Effector memory CD8-positive, alpha-beta T cell (primary cell): ENCODE measurements around the gene ARMH3.

Experiments
- ATAC-seq: fragments of 150-1000 bp; cut with Tn5 transposase; replicated peaks from 2 replicates; pipeline ENCODE4 v1.10.0; 2021; ENCODE audit warnings: mild to moderate bottlenecking, moderate library complexity
- DNase-seq, 3 experiments: peaks; one replicate each; pipeline ENCODE4 v3.0.0; 2021
- H3K27ac Mint-ChIP-seq, 2 donors: one replicate each; pipeline ENCODE4 v1.8.0; 2022; ENCODE audit warnings: mild to moderate bottlenecking in 2 of 2, mixed read lengths in 2 of 2, moderate library complexity in 2 of 2
- H3K27me3 Mint-ChIP-seq, 2 donors: one replicate each; pipeline ENCODE4 v1.8.0; 2022; ENCODE audit warnings: mixed read lengths in 2 of 2
- H3K36me3 Mint-ChIP-seq: one replicate; pipeline ENCODE4 v1.8.0; 2022; ENCODE audit warnings: mild to moderate bottlenecking, moderate library complexity, mixed read lengths; ENCODE audit not compliant: insufficient read depth
- H3K4me1 Mint-ChIP-seq, 2 donors: one replicate each; pipeline ENCODE4 v1.8.0; 2022; ENCODE audit warnings: low read depth in 2 of 2, mixed read lengths in 2 of 2
- H3K4me3 Mint-ChIP-seq, 2 donors: one replicate each; pipeline ENCODE4 v1.8.0; 2022; ENCODE audit warnings: mild to moderate bottlenecking in 2 of 2, mixed read lengths in 2 of 2, moderate library complexity in 2 of 2
- H3K9me3 Mint-ChIP-seq, 2 donors: one replicate each; pipeline ENCODE4 v1.8.0; 2022; ENCODE audit warnings: mixed read lengths in 2 of 2

ARMH3 gene

DNA sequence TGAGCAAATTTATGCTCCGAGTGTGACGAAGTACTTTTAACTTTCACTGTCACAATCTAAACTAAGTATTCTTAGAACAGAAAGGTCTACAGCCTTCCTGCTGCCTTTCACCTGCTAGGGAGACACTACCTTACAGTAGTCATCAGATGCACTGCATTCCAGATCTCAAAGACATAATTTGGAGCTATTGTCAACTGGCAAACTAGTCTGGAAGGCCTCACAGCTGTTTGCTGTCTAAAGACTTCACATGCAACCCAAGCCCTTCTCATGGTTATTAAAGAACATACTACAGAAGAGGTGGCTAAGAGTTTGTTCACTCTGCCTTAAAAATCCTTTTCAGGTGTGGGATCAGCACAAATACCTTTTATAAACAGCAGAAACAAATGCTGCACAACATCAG, 120.5 kb downstream of the ARMH3 start:
- Mint-ChIP-seq H3K9me3 (no peaks in the 10 kb centered on the region), H3K27ac (no peak overlapping the region), H3K4me3 (no peak overlapping the region), H3K4me1 (peaks cover 6 to 10% of the 10 kb centered on the region in 2 donors), H3K36me3 (peaks cover 19% of the 10 kb centered on the region), H3K27me3 (no peaks in the 10 kb centered on the region)
- ATAC-seq (no peak), DNase-seq (no peak)

DNA sequence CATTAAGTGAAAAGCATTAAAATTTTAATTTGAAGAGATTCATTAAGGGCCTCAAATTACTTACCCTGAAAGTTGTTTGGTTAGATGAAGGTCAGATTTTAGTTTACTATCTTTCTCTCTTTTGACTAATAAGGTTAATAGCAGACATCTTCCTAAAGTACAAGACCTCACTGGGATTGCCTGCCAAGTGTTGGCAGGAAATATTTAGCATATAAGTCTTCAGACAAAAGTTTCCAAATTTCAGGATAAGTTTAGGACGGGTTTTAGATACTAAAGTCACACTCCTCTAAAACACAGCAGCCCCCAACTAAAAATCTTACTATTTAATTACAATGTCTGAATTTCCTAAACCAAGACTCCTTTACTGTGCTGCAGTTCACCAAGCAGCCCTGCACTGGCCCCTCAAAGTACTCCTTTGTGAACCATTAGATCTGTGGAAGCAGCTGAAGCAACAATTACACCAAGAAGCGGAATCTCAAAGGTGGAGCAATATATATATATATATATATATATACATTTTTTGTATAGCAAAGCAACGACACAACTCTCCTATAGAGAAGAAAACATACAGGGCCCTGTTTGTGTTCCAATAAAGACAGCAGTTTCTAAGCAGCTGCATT, 121.2 kb downstream of the ARMH3 start:
- peaks cover 19% of the 10 kb centered on the region for H3K36me3 Mint-ChIP-seq
- H3K27me3 Mint-ChIP-seq = no peaks in the 10 kb centered on the region
- H3K9me3 Mint-ChIP-seq = no peaks in the 10 kb centered on the region
- no peak overlapping the region for H3K27ac Mint-ChIP-seq
- H3K4me3 Mint-ChIP-seq = no peak overlapping the region
- DNase-seq (no peak), ATAC-seq (no peak)
- peaks cover 4 to 10% of the 10 kb centered on the region in 2 donors for H3K4me1 Mint-ChIP-seq

DNA sequence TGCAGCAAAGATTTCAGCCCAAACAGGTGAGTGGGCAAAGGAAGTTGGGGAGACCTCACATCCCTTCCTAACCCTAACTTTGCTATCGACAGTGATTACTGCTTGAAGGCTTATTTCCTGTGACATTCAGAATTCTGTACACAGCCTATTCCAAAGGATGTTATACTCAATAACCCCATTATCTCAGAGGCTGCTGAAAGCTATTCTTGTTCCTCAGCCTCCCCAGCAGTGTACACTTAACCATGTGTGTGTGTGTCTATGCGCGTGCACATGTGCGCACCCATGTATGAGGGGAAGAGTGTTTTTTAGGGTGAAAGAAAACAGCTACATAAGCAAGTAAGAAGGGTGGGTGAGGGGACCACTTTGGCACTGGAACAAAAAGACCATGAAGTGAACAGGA, 122.0 kb downstream of the ARMH3 start:
- no peaks in the 10 kb centered on the region for H3K27me3 Mint-ChIP-seq
- DNase-seq (no peak), ATAC-seq (no peak)
- no peak overlapping the region for H3K27ac Mint-ChIP-seq
- H3K4me3 Mint-ChIP-seq = no peak overlapping the region
- peaks cover 2 to 10% of the 10 kb centered on the region in 2 donors for H3K4me1 Mint-ChIP-seq
- H3K36me3 Mint-ChIP-seq = peaks cover 19% of the 10 kb centered on the region
- no peaks in the 10 kb centered on the region for H3K9me3 Mint-ChIP-seq

DNA sequence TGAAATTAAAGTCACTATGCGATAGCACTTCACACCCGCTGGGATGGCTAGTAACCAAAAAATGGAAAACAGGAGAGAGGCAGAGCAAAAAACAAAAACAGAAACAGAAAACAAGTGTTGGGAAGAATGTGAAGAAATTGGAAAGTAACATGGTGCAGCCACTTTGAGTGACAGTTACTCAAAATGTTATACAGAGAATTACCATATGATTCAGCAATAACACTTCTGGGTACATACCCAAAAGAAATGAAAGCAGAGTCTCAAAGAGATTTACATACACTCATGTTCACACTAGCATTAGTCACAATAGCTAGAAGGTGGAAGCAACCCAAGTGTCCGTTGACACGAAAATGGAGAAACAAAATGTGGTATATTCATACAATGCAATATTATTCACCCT, 123.8 kb downstream of the ARMH3 start:
- Mint-ChIP-seq H3K4me1 (peaks cover 2 to 13% of the 10 kb centered on the region in 2 donors), H3K9me3 (no peaks in the 10 kb centered on the region), H3K4me3 (no peak overlapping the region), H3K36me3 (peaks cover 11% of the 10 kb centered on the region), H3K27me3 (no peaks in the 10 kb centered on the region), H3K27ac (no peak overlapping the region)
- DNase-seq (no peak), ATAC-seq (no peak)

DNA sequence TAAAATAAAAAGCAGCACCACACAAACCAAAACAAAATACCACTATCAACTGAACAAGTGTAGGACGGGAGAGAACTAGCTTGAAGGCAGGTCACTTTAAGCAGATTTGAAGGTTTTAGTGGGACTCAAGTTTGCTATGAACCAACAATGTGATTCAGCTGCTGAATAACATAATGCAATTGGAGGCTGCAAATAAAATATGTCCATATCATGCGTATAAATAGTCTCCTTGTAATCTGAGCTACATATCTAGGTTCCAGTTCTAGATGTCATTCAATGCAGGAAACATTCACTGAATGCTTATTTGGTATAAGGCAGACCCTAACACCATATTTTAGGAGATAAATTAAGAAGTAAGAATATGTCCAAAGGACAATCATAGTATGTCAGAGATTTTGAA, 130.9 kb downstream of the ARMH3 start:
- Mint-ChIP-seq H3K27ac (no peak overlapping the region), H3K9me3 (no peaks in the 10 kb centered on the region), H3K4me3 (no peak overlapping the region), H3K36me3 (peaks cover 5% of the 10 kb centered on the region), H3K4me1 (peaks cover 2 to 11% of the 10 kb centered on the region in 2 donors), H3K27me3 (no peaks in the 10 kb centered on the region)
- no peak for ATAC-seq
- DNase-seq = no peak

DNA sequence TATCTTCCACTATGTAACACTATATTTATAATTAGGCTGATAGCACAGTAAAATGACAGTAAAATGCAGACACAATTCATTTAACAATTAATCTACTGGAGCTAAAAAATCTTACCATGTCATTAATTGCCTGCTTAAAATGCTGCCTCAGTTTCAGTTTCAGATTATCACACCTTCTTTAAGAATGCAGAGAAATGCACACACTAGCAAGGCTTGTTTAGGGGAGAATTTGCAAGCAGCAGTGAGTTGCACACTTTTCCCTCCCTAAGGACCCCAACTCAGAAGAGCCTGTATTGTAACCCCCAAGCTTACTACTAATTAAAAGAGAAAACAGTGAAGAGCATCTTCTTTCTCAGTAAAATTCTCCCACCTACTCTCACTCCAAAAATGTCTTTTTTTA, 132.7 kb downstream of the ARMH3 start:
- DNase-seq (no peak), ATAC-seq (no peak)
- Mint-ChIP-seq H3K27ac (no peak overlapping the region), H3K9me3 (no peaks in the 10 kb centered on the region), H3K4me1 (peaks cover 2 to 11% of the 10 kb centered on the region in 2 donors), H3K27me3 (no peaks in the 10 kb centered on the region), H3K36me3 (no peaks in the 10 kb centered on the region), H3K4me3 (no peak overlapping the region)

DNA sequence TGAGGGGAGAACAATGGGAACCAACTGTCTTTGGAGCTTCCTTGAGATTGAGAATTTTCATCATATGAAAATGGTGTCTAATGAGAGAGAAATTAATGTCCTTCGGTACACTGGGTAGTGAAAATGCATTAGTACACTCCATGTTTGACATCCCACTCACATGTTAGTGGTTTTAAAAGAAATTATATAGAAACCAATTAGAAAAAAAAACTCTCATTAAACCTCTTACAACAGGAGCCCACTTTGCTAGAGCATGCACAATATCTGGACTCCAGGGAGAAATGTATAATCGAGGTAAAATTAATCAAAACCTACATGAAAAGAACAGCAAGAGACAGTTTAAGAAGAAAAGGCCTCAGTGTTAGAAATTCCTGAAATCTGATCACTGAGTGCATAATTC, 133.1 kb downstream of the ARMH3 start:
- Mint-ChIP-seq H3K4me1 (peaks cover 2 to 11% of the 10 kb centered on the region in 2 donors), H3K9me3 (no peaks in the 10 kb centered on the region), H3K36me3 (no peaks in the 10 kb centered on the region), H3K27me3 (no peaks in the 10 kb centered on the region), H3K4me3 (no peak overlapping the region), H3K27ac (no peak overlapping the region)
- ATAC-seq (no peak), DNase-seq (no peak)

DNA sequence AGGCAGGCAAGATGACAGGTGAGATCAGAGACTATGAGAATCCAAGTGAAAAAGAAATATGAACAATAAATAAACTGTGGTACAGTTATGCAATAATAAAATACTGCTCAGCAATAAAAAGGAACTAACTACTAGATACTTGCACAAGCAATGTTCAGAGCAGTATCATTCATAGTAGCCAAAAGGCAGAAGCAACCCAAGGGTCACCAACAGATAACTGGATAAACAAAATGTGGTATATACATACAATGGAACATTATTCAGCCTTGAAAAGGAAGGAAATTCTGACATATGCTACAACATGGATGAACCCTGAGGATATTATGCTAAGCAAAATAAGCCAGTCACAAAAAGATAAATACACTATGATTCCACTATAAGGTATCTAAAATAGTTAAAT, 135.4 kb downstream of the ARMH3 start:
- peaks cover 4% of the 10 kb centered on the region for H3K36me3 Mint-ChIP-seq
- H3K27me3 Mint-ChIP-seq = no peaks in the 10 kb centered on the region
- peaks cover 2 to 8% of the 10 kb centered on the region in 2 donors for H3K4me1 Mint-ChIP-seq
- ATAC-seq (no peak), DNase-seq (no peak)
- no peak overlapping the region for H3K4me3 Mint-ChIP-seq
- no peaks in the 10 kb centered on the region for H3K9me3 Mint-ChIP-seq
- no peak overlapping the region for H3K27ac Mint-ChIP-seq

DNA sequence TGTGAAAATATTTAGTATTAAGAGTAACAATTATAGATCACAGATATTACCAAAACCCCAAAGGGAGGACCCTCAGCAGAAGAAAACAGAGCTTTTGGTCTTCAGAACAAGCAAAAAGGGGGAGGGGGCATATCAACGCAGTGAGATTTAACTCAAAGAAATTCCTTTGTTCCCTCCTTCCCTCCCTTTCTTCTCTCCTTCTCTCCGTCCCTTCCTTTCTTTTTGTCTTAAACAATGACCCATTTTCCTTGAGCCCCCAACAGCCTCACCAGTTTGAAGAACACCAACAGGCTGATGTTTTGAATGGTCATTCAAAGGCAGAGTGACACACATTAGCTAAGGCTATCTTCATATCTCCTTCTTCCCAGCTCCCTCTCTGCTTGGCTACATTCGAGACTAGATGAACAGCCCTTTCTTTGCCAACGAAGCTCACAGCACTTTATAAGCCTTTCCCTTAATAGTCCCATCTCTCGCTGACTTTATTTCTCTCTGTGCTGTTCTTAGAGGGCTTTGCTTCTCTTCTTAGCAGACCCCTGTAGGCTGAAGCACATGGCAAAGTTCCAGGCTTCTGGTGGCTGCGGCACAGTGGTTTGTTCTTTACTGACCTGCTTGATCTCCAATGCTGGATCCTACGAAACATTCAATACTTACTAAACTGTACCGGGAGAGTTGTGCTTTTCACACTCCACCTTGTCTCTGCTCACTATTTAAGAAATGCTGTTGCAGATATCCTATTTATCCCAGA, 136.8 kb downstream of the ARMH3 start:
- no peaks in the 10 kb centered on the region for H3K9me3 Mint-ChIP-seq
- no peak for DNase-seq
- peaks cover 4% of the 10 kb centered on the region for H3K36me3 Mint-ChIP-seq
- no peak overlapping the region for H3K27ac Mint-ChIP-seq
- no peak overlapping the region for H3K4me3 Mint-ChIP-seq
- peaks cover 2 to 14% of the 10 kb centered on the region in 2 donors for H3K4me1 Mint-ChIP-seq
- no peak for ATAC-seq
- H3K27me3 Mint-ChIP-seq = no peaks in the 10 kb centered on the region

DNA sequence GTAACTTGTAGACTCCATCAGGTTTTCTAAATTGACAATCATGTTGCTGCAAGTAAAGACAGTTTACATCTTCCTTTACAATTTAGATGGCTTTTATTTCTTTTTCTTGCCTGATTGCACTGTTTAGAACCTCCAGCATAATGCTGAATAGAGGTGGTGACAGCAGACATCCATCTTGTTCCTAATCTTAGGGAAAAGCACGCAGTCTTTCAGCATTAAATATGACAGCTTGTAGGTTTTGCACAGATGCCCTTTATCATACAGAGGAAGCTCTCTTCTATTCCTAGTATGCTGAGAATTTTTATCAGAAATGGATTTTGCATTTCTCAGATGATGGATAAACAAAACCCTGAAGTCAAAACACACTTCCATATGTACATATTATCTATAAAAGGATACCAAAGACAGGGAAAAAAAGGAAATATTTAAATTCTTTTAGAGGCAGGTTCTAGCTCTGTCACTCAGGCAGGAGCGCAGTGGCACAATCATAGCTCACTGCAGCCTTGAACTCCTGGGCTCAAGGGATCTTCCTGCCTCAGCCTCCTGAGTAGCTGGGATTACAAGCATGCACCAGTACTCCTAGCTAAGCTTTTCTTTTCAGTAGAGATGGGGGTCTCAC, 143.3 kb downstream of the ARMH3 start:
- H3K36me3 Mint-ChIP-seq = peaks cover 21% of the 10 kb centered on the region
- H3K27me3 Mint-ChIP-seq = no peaks in the 10 kb centered on the region
- DNase-seq (no peak), ATAC-seq (no peak)
- H3K4me1 Mint-ChIP-seq = peaks cover 0 to 6% of the 10 kb centered on the region in 2 donors
- no peaks in the 10 kb centered on the region for H3K9me3 Mint-ChIP-seq
- H3K4me3 Mint-ChIP-seq = no peak overlapping the region
- no peak overlapping the region for H3K27ac Mint-ChIP-seq

DNA sequence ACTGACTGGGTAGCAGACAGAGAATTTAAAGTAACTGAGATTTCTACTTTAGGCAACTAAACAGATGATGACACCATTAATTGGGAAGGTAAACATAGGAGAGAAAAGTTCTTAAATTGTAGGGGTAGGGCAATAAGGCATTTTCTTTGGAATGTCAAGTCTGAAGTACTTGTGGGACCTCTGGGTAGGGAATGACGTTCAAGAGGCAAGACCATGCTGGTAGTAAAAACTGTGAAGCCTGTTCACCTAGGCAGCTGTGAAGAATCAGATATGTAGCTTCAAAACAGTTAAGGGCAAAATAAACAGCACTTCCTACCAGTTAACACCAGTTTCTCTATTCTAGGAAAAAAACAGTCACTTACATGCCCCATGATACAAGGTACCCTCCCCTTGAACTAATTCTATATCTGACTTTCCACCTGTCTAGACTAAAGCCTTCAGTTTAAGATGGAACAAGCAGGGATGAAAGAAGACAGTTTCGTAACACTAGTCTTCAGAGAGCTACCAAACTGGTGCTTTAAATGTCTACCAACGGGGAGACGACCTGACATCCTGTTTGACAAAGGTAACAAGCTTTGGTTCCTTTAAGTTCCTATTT, 149.3 kb downstream of the ARMH3 start:
- DNase-seq (no peak), ATAC-seq (no peak)
- Mint-ChIP-seq H3K9me3 (no peaks in the 10 kb centered on the region), H3K4me3 (no peak overlapping the region), H3K4me1 (peaks cover 0 to 4% of the 10 kb centered on the region in 2 donors), H3K27ac (peak overlapping the region in 1 of 2 donors; percentile 21), H3K36me3 (peaks cover 19% of the 10 kb centered on the region), H3K27me3 (no peaks in the 10 kb centered on the region)

DNA sequence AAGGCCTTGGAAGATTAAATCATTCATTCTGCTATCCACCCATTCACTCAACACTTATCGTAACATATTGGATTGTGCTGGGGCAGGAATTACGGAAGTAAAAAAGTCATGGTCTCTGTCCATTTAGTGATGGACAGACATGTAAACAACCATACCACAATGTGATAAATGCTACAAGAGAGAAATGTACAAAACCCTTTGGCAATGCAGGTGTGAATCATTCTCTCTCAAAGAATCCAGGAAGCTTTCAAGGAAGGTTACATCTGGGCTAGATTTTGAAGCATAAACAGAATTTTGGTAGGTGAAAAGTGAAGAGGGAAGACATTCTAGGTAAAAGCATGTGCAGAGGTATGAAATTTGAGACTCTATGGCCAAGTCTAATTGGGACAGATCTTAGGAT, 150.7 kb downstream of the ARMH3 start:
- Mint-ChIP-seq H3K27ac (no peak overlapping the region), H3K9me3 (no peaks in the 10 kb centered on the region), H3K36me3 (peaks cover 6% of the 10 kb centered on the region), H3K27me3 (no peaks in the 10 kb centered on the region), H3K4me3 (no peak overlapping the region), H3K4me1 (peaks cover 0 to 4% of the 10 kb centered on the region in 2 donors)
- DNase-seq (no peak), ATAC-seq (no peak)

DNA sequence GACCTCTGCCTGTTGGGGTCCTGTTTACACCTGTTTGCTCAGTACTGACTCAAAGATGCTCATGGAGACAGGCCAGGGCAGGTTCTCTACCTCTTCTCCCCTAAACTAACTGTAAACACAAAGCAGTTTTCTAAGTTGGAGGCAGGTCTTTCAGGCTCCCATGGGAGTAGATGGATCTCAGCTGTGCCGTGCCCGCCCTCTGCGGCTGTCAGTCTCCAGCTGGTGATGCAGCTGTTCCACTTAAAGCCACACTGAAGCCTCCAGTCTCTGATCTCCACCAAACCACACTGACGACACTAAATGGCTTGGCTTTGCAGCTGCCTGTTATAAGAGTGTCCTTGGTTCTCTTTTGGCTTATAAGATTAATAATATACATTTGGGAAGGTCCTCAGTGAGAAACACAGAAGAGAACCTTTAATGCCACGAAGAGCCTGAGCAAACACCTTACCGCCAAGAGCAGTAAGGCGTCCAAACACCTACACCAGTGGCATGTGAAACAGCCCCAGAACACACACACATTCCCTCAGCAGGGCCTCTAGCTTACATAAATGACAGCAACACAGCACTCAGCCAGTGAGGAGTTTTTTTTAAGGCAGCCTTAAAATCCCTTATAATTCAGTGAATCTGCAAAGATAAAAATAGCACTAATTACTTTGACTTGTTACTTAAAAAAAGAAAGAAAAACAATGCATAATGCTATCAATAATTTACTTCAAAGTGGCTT, 152.0 kb downstream of the ARMH3 start:
- DNase-seq (no peak), ATAC-seq (no peak)
- Mint-ChIP-seq H3K27me3 (no peaks in the 10 kb centered on the region), H3K4me3 (no peak overlapping the region), H3K4me1 (peaks cover 0 to 4% of the 10 kb centered on the region in 2 donors), H3K36me3 (peaks cover 3% of the 10 kb centered on the region), H3K9me3 (no peaks in the 10 kb centered on the region), H3K27ac (no peak overlapping the region)
